ENCODE data around the gene GRB14. TPM values are rescaled to one million over a fixed set of nuclear protein-coding genes. Genes with fewer than 3 reads are reported as not detected.

Gene GRB14
- total RNA-seq, 4 donors from 2014 or later = 6.5 to 14.6 (median 9.2) TPM

- WGBS, 2 donors = 84 to 87% methylated on average over 3 of the region's 3 CpGs
These were observed 98.7 kb downstream of the GRB14 start for GRCh38 chr2:164522561-164522981.

GRCh38 chr2:164515734-164516133 is 105.5 kb downstream of the GRB14 start:
- TF ChIP-seq EP300 (IDR thresholded peaks at IDR 0.05) (no peak), CTCF (IDR thresholded peaks at IDR 0.05) (no peak), POLR2A (IDR thresholded peaks at IDR 0.05) (no peak)
- peaks cover 0 to 21% (median 0%) of the 10 kb centered on the region in 3 donors for H3K36me3 ChIP-seq
- no peaks in the 10 kb centered on the region for H3K4me1 ChIP-seq
- no peak for DNase-seq (ENCODE audit: low spot score in 2 of 2)
- WGBS, 2 donors = 94 to 96% methylated on average over 2 of the region's 2 CpGs
- H3K9me3 ChIP-seq = peaks cover 0 to 33% (median 6%) of the 10 kb centered on the region in 4 donors
- H3K27ac ChIP-seq = no peak overlapping the region
- H3K4me3 ChIP-seq = no peak overlapping the region
- H3K27me3 ChIP-seq = no peaks in the 10 kb centered on the region

More at GRCh38 chr2:164522561-164522981, 98.7 kb downstream of the GRB14 start:
- Histone ChIP-seq H3K36me3 (peaks cover 0 to 18% (median 0%) of the 10 kb centered on the region in 3 donors), H3K9me3 (peaks cover 0 to 12% (median 6%) of the 10 kb centered on the region in 4 donors), H3K27ac (no peak overlapping the region), H3K4me1 (no peaks in the 10 kb centered on the region), H3K27me3 (no peaks in the 10 kb centered on the region), H3K4me3 (no peak overlapping the region)
- DNase-seq (ENCODE audit: low spot score in 2 of 2) = no peak
- TF ChIP-seq EP300 (IDR thresholded peaks at IDR 0.05) = no peak
- no peak for TF ChIP-seq CTCF (IDR thresholded peaks at IDR 0.05)
- TF ChIP-seq POLR2A (IDR thresholded peaks at IDR 0.05) = no peak

GRCh38 chr2:164515030-164515429 is 106.3 kb downstream of the GRB14 start:
- no peak for TF ChIP-seq CTCF (IDR thresholded peaks at IDR 0.05)
- no peak for TF ChIP-seq EP300 (IDR thresholded peaks at IDR 0.05)
- TF ChIP-seq POLR2A (IDR thresholded peaks at IDR 0.05) = no peak
- 91 to 92% methylated on average over 4 of the region's 4 CpGs for WGBS, 2 donors
- Histone ChIP-seq H3K27me3 (no peaks in the 10 kb centered on the region), H3K9me3 (peaks cover 0 to 33% (median 6%) of the 10 kb centered on the region in 4 donors), H3K4me3 (no peak overlapping the region), H3K36me3 (peaks cover 0 to 15% (median 0%) of the 10 kb centered on the region in 3 donors), H3K27ac (no peak overlapping the region), H3K4me1 (no peaks in the 10 kb centered on the region)
- DNase-seq (ENCODE audit: low spot score in 2 of 2) = no peak

- Histone ChIP-seq H3K4me3 (no peak overlapping the region), H3K27ac (no peak overlapping the region), H3K4me1 (no peaks in the 10 kb centered on the region), H3K27me3 (no peaks in the 10 kb centered on the region), H3K36me3 (peaks cover 0 to 12% (median 0%) of the 10 kb centered on the region in 3 donors), H3K9me3 (peaks cover 0 to 31% (median 3%) of the 10 kb centered on the region in 4 donors)
- no peak for DNase-seq (ENCODE audit: low spot score in 2 of 2)
- no peak for TF ChIP-seq CTCF (IDR thresholded peaks at IDR 0.05)
- TF ChIP-seq EP300 (IDR thresholded peaks at IDR 0.05) = no peak
- TF ChIP-seq POLR2A (IDR thresholded peaks at IDR 0.05) = no peak
- 87% methylated on average over 1 to 2 of the region's 2 CpGs for WGBS, 2 donors
These were observed 106.8 kb downstream of the GRB14 start for GRCh38 chr2:164514491-164514890.

GRCh38 chr2:164512871-164513270 is 108.4 kb downstream of the GRB14 start:
- no peak overlapping the region for H3K27ac ChIP-seq
- H3K9me3 ChIP-seq = peaks cover 0 to 22% (median 0%) of the 10 kb centered on the region in 4 donors
- TF ChIP-seq CTCF (IDR thresholded peaks at IDR 0.05) (no peak), EP300 (IDR thresholded peaks at IDR 0.05) (no peak), POLR2A (IDR thresholded peaks at IDR 0.05) (no peak)
- H3K4me3 ChIP-seq = no peak overlapping the region
- H3K27me3 ChIP-seq = no peaks in the 10 kb centered on the region
- H3K4me1 ChIP-seq = no peaks in the 10 kb centered on the region
- peaks cover 0 to 9% (median 0%) of the 10 kb centered on the region in 3 donors for H3K36me3 ChIP-seq
- no peak for DNase-seq (ENCODE audit: low spot score in 2 of 2)

All from tibial nerve (tissue), 4 donors.